RCC 7860 (cell line): Measurements from ENCODE around the gene ANKRD23.
A peak's percentile ranks its signal among the peaks of the same experiment; 100 is the strongest.

Experiments used
- DNase-seq: peaks from one replicate; pipeline ENCODE4 v3.0.0-alpha.2; 2015; ENCODE audit warnings: low spot score
- FAIRE-seq: peaks from 2 replicates; lab custom pipeline; 2012; peaks lifted over from hg19 to GRCh38; lab: Jason Lieb, UNC

Gene ANKRD23

DNA sequence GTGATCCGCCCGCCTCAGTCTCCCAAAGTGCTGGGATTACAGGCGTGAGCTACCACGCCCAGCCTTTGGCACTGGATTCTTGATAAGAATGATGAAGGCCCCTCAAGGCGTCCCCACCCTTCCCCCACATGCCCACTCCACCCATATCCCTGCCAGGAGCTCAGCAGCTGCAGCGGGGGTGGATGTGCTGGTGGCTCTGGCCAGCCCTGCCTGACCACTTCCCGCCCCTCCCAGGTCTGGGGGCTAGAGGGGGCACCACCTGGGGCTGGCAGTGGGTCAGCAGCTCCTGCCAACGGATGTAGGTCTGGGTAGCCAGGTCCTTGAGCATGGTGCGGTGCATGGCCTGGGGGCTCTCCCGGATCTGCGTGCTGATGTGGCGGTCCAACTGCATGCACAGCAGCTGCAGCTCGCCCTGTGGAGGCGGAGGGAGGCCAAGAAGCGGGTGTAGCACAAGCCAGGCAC lies 33.8 kb upstream of the ANKRD23 start:
- DNase-seq: no peak
- no peak for FAIRE-seq

DNA sequence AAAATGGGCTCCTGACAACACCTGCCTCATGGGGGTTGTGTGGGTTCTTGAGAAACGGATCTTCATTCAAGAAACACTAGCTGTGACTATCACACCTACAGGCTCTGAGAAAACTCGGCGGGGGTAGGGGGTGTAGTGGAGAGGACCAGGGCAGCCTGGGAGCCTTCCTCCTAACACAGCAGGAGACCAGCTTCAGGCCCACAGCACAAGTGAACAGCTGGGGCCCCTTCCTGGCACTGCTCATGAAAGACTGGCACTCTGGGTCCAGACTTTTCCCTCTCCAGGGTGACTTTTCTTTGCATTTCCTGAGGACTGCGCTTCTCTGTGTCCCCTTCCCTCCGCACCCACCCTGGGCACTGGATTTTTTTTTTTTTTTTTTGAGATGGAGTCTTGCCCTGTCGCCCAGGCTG lies 33.2 kb upstream of the ANKRD23 start:
- no peak for FAIRE-seq
- no peak for DNase-seq

DNA sequence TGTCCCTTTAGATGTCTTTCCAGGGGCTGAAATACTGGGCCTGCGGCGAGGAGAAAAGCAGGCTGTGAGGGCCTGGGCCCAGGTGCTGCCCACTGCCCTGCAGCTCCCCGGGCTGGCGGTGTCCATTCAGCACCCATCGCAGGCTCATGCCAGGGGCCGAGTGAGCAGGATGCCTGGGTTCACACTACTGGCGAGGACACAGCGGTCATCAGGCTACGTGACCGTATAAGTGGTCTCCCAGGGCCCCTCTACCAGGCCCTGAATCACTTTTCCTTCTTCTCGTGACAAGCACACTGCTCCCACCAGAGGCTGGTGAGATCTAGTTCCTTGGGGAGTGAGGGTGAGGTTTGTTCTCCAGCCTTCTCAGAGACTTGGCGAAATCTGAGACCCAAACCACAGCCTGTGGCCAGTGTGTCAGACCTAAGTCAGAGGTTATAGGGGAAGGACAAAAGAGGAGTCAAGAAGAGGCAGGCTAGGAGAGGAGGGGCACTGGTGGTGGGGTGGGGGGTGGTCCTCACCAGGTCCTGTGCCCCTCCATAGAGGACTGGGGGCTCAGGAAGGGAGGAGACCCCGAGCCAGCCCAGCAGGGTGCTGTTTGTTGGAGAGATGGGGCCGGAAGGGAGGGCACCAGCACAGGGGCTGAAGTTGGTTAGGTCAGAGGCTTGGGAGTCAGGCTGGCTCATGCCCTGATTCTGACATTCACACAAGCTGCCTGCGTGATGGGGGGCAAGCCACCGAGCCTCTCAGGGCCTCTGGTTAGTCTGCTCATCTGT lies 32.6 kb upstream of the ANKRD23 start:
- FAIRE-seq (no peak), DNase-seq (peak; percentile 23)

DNA sequence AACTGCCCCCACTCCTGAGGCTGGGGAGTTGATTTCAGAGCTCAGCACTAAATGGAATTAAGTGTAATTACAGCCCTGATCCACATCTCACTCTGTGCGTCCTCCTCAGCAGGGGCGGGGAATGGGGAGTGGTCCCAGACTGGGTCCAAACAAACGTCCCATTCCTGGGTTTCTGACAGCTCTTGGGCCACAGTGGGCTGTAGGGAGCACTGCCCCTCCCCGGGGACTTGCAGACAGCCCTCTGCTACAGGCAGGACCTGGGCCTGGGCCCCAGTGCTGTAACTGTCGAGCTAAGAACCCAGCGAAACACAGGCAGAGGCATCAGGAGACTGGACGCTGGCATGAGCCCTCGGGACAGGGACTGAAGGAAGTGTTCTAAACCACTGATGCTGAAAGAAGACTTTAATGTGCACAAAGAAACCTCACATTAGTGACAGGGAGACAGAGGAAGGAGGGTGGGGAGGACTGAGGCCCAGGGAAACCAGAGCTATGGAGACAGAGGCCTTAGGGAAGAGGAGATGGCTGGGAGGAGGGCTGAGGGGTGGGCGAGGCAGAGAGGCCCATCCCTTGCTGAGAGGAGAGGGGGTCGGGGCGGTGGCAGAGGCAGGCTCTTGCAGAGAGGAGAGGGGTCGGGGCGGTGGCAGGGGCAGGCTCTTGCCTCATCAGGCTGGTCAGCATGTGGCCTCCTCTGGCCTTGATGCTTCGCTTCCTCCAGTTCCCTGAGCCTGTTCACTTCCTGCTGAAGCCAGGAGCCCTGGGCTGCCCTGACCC lies 31.9 kb upstream of the ANKRD23 start:
- DNase-seq (no peak), FAIRE-seq (no peak)

DNA sequence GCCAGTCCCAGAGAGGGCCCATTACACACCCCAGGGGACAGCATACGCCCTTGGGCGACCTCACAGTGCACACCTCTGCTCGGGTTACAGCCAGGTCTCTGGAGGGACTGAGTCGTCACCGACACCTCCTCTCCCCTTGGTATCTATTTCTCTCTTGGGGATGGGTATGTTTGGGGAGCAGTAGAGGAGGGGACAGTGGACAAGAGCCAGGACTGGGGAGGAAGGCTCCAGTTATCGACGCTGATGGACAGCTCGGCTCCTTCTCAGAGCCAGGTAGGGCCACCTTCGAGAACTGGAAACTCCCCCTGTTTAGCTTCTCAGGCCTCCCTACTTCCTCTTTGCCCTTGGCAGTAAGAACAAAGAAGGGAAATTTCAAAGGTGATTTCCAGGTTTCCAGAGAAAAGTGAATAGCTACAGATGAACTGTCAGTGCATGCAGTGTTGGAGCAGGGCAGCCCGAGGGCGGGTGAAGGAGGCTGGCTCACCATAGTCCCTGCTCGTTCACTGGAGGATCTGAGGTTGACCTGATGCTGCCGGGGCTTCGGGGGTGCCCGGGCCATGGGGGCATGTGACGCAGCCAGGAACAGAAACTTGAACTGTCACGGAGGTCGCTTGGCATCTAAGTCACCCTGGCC lies 30.5 kb upstream of the ANKRD23 start:
- DNase-seq (no peak), FAIRE-seq (no peak)

DNA sequence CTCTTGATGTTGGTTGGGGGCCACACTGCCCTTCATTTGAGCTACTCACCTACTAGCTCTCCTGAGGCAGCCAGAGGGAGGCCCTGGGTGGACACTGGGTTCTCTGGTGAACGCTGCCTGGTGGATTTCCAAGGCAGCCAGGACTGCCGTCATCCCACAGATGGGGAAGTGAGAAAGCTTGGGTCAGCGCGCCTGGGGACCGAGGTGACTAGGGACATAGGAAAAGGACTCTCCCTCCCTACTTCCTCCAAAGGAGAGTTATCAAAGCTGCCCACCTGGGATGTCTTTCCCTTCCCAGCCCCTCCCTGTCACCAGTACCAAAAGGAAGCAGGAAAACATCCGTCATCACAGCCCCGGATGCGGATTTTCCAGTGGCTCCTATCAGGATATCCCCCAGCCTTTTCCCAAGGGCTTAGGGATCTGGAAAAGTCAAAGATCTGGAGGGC lies 29.9 kb upstream of the ANKRD23 start:
- DNase-seq: no peak
- no peak for FAIRE-seq

DNA sequence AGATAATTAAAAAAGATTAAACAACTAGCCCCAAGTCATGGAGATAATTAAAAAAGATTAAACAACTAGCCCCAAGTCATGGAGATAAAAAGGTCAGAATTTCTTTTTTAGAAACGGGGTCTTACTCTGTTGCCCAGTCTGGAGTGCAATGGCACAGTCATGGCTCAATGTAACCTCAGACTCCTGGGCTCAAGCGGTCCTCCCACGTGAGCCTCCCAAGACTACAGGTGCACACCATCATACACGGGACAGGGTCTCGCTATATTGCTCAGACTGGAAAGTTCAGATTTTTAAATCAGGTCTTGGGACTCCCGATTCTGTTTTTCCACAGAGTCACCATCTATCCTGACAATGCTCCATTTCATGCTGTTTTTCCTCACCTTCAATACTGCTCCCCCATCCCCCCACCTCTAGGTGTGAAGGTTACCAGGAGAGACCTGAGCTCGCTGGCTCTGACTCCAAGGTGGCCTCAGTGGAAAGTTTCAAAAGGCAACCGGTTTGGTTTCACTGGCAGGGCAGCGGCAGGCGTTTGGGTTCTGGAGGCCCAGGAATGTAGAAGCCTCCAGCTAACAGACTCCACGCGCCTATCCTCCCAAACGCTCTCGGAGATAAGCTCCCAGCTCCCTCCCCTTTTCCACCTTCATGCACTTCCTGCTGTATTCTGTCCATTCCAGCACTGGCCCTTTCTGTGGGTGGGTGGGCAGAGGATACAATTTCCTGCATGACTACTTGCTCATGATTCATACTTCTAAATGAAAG lies 28.9 kb upstream of the ANKRD23 start:
- no peak for DNase-seq
- FAIRE-seq: no peak

DNA sequence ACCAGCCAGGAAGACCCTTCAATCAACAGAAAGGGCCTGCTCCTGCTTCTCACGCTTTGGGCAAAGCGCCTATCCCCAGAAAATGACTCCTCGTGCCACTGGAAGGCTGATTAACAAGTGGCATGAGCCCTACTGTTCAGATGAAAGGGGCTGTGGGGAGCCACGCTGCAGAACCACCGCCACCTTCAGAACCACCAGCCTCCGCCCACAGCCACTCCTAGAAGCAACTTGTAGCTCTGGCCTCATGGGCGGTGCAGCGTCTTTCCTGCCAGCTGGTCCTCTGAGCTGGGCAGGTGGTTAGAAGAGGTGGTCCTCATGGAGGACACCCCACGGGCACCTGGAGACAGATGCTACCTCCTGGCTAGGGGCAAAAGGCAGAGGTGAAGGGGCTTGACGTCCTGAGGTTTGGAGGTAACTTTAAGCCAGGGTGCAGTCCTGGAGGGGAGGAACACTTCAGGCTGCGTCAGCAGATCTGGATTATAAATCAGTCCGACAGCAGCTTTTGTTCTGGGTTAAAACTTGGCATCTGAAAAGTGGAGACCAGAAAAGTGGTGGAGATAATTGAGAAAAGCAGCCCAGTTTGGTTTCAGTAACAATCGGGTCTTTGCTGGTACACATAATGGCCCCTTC lies 26.9 kb upstream of the ANKRD23 start:
- DNase-seq (no peak), FAIRE-seq (no peak)

DNA sequence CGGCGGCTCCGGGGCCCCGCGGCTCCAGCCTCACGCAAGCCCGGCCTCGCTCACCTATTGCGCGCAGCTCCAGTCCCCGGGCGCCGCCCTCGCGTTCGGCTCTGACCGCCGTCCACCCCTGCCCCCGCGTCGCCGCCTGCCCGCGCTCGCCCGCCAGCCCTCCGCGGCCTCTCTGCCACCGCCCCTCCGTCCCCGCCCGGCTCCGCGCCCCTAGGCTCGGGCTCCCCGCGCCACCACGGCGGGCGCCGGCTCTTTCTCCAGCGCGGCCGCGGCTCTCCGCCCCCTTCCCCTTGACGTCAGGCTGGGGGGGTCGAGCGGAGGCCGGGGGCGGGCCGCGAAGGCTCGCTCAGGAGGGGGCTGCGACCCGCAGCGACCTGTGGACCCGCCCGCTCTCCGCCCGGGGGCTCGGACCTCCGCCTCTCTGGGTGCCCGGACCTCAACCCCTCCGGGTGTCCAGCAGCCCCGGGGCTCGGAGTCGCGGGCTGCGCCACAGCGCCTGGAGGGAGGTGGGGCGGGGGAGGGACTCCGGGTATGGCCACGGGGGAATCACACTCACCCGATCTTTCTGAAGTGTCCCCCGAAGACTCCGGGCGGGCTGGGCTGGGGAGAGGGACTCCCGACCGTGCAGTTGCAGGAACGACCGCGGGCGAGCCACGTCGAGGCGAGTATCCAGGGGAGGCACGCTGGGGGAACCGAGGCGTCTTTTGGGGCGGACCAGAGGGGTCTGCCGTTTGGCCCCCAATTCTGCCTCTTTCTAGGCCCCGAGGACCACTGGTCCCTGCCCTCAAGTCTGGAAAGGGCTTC lies 26.2 kb upstream of the ANKRD23 start, which contains the start of gene SEMA4C:
Gene SEMA4C (minus strand): TSS at position 259 of the 804 bp plus-strand sequence. CDS start 2,194 bp downstream, outside the sequence.
- FAIRE-seq (no peak), DNase-seq (no peak)

DNA sequence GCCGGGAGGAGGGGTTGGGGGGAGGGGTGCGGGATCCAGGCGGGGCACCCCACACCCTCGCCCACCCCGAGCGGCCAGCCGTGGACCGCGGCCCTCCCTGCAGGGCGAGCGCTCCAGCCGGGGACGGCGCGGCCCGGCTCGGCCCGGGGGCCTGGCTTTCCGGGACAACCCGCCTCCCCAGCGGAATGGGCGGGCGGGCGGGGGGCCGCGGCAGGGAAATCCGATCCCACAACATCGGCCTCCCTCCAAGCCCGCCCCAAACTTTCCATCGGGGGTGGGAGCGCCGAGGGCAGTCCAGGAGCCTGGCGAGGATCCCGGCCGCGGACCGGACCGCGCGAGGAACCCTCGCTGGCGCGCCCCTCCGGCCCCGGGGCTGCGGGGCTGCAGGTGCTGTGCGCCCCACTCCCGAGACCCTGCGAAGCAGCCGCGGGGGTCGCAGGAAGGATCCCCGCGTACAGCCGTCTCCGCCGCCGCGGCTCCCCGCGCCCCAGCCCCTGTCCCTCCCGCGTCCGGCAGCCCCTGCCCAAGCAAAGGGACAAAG lies 25.5 kb upstream of the ANKRD23 start:
- no peak for FAIRE-seq

DNA sequence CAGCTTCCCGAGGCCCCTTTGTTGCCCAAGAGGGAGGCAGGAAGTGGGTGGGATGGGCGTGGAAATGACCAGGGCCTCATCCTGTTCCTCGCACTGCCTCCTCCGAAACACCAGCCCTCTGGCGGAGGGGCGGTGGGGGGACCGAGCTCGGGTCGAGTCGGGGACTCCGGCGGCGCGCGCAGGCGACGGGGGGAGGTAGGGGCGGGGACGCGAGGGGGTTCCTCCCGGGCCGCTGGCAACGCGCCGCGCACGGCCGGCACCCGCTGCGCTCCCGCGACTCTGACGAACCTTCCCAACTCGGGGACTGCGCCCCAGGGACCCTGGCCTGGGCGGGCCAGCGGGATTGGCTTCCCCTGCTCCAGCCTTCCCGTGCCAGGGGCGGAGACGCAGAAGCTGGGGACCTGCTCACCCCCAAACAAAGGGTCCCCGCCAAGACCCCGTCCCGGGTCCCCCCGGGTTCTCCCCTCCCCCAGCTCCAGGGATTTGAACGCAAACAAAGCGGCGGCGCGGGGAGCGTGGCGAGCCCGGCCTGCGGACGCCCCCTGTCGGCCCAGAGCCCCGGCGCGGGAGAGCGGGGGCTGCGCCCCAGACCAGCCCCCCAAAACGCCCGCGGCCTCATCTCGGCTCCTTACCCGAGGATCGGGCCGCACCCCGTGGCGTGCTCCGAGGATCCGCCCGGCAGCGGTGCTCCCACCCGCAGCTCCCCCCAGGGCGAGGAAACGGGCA lies 24.9 kb upstream of the ANKRD23 start:
- FAIRE-seq: no peak

More for the DNA sequence above, 25.5 kb upstream of the ANKRD23 start:
- DNase-seq: peak; percentile 33

DNA sequence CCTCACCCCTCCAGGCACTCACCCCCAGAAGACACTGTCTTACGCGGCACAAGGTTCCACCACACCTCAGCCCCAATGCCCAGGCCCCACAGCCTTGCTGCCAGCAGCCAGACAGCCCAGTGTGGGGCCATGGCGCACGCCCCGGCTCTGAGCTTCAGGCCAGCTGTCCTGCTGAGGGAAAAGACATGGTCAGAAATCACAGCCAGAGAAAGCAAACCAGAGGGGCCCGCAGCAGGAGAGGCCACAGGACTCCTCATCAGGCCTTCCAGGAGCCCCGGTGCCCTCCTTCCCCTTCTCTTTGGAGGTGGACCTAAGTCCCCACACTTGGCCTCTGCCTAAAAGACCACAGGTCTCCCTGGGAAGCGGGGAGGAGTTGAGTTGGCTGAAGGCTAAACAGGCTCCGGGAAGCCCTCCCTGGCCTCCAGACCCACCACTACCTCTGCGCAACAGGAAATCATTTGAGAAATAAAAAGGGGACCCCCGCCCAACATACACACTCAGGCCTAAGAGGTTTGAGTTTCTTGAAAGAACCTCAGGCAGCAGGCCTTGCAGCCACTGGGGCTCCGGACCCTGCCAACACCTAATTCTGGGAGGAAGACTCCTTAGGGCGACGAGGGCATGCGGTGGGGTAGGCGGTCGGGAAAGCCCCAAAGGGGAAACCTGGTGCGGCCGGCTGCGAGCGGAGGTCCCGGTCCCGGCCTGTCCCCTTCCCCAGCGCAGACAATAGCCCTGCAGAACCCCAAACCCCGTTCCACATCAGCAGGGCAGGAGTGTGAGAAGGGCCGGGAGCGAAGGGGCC lies 24.1 kb upstream of the ANKRD23 start:
- FAIRE-seq (no peak), DNase-seq (no peak)

More for the DNA sequence above, 24.9 kb upstream of the ANKRD23 start:
- peak; percentile 65 for DNase-seq

DNA sequence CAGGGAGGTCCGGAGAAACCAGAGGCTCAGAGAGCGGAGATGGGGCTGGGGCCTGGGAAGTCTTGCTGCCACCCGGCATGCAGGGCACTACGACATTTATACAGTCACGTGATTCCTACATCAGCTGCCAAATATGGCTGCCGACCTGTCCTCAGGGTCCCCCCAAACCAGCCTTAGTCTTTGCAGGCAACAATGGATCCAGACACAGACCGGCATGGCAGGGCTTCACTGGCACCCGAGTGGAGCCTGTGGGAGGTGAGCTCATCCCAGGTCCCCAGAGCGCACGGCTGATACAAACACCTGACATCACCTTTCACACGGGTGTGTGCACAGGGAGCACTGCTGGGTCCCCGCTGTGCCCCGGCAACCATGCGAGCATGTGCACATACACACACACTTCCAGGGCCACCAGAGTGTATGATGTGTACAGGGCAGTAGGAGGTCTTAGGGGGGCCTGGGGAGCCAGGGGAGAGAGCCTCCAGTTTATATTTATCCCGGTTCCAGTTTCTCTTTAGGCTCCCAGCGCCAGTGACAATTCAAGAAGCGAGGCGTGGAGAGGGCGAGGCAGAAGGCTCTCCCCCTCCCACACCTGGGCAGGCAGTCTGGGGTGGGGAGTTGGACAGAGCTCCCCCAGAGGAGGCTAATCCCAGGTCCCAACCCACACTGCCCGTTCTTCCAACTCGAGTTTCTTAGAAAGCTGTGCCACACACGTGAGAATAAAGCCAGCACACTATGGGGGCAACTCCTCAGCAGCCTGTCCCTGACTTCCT lies 23.4 kb upstream of the ANKRD23 start:
- no peak for DNase-seq
- no peak for FAIRE-seq

DNA sequence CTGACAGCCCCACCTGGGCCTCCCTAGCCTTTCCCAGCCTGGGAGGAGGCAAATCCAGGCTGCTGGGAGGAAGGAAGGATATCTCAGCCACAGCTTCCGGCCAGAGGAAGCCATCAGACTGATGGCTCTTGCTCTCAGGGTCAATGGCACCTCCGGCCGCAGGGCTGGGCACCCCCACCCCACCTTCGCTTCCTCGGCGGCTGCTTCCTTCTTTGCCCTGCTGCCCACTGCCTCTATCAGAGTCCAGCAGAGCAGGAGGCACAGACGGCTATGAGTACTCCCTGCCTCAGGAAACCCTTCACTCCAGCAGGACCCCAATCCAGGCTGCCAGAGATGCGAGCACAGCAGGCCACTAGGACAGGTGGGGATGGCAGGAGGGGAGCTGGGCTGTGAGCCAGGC lies 22.8 kb upstream of the ANKRD23 start:
- no peak for FAIRE-seq
- no peak for DNase-seq

DNA sequence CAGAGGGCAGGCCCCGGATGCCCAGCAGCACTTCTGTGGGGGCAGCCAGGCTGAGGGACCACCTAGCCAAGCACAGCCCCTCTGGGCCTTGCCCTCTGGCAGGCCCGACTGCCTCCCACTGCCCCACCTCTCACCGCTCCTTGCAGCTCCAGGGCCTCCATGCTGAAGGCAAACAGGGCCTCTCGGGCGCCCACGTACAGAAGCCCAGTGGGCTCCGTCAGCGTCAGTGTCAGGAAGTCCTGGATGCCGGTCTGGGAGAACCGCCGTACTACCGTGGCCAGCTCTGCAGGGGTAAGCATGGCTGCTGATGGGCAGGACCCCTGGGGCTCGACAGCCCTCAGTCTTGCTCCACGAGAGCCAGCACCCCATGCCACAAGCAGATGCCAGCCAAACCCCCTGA lies 22.3 kb upstream of the ANKRD23 start:
- FAIRE-seq: no peak
- DNase-seq: no peak

DNA sequence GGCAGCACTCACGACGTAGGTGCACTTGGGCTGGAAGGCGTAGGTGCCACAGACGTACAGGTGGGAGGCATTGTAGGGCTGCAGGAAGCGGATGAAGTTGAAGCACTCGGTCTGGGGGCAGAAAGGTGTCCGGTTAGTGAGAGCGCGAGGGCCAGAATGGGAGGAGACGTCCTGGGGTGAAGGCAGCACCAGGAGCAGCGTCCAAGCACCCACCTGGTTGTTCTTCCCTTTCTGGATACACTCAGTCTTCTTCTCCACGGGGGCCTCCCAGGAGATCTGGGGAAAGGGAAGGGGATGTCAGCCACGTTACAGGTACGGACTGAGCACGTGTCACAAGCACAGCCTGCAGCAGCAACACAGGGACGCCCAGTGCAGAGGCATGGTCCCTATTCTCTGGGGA lies 21.8 kb upstream of the ANKRD23 start:
- FAIRE-seq: no peak
- DNase-seq: no peak
